SU-DHL-6 (cell line): Measurements from ENCODE around the gene CAMK2D.

Source experiments
- H2AFZ ChIP-seq: fragments of 200-600 bp; sonication (generic); 2 replicates; pipeline ENCODE4 v1.6.1; 2014; ENCODE audit warnings: low read depth, mild to moderate bottlenecking, moderate library complexity, mixed read lengths, antibody characterized with exemption, low read length; ENCODE audit not compliant: severe bottlenecking
- H3F3A ChIP-seq: fragments of 200-600 bp; shearing (Covaris generic); 2 replicates; pipeline ENCODE4 v1.6.0; 2016; ENCODE audit warnings: antibody characterized with exemption, mild to moderate bottlenecking; ENCODE audit not compliant: insufficient read depth
- H3K27ac ChIP-seq: fragments of 200-600 bp; sonication (generic); 2 replicates; pipeline ENCODE4 v1.5.1; 2016; ENCODE audit warnings: low read depth, mild to moderate bottlenecking, low read length, moderate library complexity, mixed read lengths
- H3K27me3 ChIP-seq: fragments of 200-600 bp; sonication (generic), shearing (Covaris generic); 2 replicates; pipeline ENCODE4 v1.6.0; 2014; ENCODE audit warnings: mild to moderate bottlenecking, low read length
- H3K36me3 ChIP-seq: fragments of 200-600 bp; sonication (generic); 2 replicates; pipeline ENCODE4 v1.6.1; 2014; ENCODE audit warnings: mild to moderate bottlenecking, low read length, mixed read lengths
- H3K4me2 ChIP-seq: fragments of 300-600, 200-600 bp; shearing (Covaris generic), sonication (generic); 2 replicates; pipeline ENCODE4 v1.6.0; 2014; ENCODE audit warnings: low read length, low read depth, mild to moderate bottlenecking; ENCODE audit not compliant: poor library complexity, severe bottlenecking
- H3K4me3 ChIP-seq: fragments of 200-600 bp; sonication (generic); 2 replicates; pipeline ENCODE4 v1.5.1; 2014; ENCODE audit warnings: antibody characterized with exemption, low read length, mild to moderate bottlenecking, mixed read lengths; ENCODE audit not compliant: insufficient read depth, poor library complexity, severe bottlenecking
- H3K79me2 ChIP-seq: fragments of 200-600 bp; sonication (generic); 2 replicates; pipeline ENCODE4 v1.6.1; 2014; ENCODE audit warnings: mild to moderate bottlenecking, low read length, moderate library complexity; ENCODE audit not compliant: insufficient read depth
- H3K9ac ChIP-seq: fragments of 200-600 bp; sonication (generic); 2 replicates; pipeline ENCODE4 v1.7.0; 2014; ENCODE audit warnings: mild to moderate bottlenecking, low read length
- H3K9me2 ChIP-seq: fragments of 200-600 bp; sonication (generic); replicated peaks from 2 replicates; pipeline ENCODE4 v1.6.1; 2014; ENCODE audit warnings: low read length; ENCODE audit not compliant: insufficient read depth
- H3K9me3 ChIP-seq: fragments of 200-600 bp; sonication (generic); 2 replicates; pipeline ENCODE4 v1.6.1; 2014; ENCODE audit warnings: low read length, mixed read lengths; ENCODE audit not compliant: insufficient read depth
- H4K20me1 ChIP-seq: fragments of 200-600 bp; sonication (generic); 2 replicates; pipeline ENCODE4 v1.6.1; 2014; ENCODE audit warnings: low read depth, mild to moderate bottlenecking, antibody characterized with exemption, low read length, moderate library complexity, mixed read lengths
- EZH2phosphoT487 ChIP-seq: fragments of 200-600 bp; sonication (generic), shearing (Covaris generic); conservative IDR thresholded peaks from 2 replicates; pipeline ENCODE4 v1.6.1; 2018; ENCODE audit warnings: mild to moderate bottlenecking, antibody characterized with exemption, low read length, moderate library complexity, mixed read lengths
- TF ChIP-seq, protein P1 (sequence below): fragments of 200-600 bp; sonication (generic); IDR thresholded peaks from one replicate; pipeline ENCODE4 v1.5.1; 2017; ENCODE audit warnings: antibody characterized with exemption, mild to moderate bottlenecking, low read length, moderate library complexity; ENCODE audit not compliant: insufficient read depth, poor library complexity, severe bottlenecking

Gene CAMK2D

DNA sequence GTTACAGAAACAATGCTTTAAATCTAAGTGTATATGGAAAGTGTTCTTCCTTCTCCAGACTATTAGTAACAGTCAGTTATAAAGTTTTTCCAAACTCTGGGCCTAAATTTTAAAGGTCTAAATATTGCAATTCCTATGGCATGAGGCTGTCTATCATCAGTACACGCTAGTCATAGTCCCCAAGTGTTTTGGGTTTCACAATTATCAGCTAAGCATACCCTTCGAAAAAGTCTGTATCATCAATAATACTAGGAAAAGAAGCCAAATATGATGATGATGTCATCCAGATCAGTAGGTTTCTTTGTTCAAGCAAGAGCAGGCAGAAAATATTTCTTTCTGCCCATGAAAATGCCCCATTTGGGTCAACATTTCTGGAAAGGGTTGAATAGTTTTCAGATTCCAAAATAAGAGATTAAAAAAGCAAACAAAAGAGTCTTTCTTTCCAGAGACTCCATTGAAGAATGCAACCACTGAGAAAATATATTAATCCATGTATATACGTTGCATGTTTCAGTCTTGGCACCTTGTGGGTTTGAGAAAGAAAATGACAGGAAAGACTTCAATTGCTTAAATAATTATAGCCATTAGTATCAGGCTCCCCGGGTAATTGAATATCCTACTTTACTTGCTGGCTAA, 173.8 kb downstream of the CAMK2D start:
- no peak overlapping the region for H3K4me3 ChIP-seq
- H3K4me2 ChIP-seq = no peak overlapping the region
- no peaks in the 10 kb centered on the region for H3F3A ChIP-seq
- TF ChIP-seq EZH2phosphoT487 = no peak
- TF ChIP-seq, protein P1, sequence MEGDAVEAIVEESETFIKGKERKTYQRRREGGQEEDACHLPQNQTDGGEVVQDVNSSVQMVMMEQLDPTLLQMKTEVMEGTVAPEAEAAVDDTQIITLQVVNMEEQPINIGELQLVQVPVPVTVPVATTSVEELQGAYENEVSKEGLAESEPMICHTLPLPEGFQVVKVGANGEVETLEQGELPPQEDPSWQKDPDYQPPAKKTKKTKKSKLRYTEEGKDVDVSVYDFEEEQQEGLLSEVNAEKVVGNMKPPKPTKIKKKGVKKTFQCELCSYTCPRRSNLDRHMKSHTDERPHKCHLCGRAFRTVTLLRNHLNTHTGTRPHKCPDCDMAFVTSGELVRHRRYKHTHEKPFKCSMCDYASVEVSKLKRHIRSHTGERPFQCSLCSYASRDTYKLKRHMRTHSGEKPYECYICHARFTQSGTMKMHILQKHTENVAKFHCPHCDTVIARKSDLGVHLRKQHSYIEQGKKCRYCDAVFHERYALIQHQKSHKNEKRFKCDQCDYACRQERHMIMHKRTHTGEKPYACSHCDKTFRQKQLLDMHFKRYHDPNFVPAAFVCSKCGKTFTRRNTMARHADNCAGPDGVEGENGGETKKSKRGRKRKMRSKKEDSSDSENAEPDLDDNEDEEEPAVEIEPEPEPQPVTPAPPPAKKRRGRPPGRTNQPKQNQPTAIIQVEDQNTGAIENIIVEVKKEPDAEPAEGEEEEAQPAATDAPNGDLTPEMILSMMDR = no peak
- no peaks in the 10 kb centered on the region for H3K27me3 ChIP-seq
- no peak overlapping the region for H3K9ac ChIP-seq
- H3K27ac ChIP-seq = no peak overlapping the region
- H3K36me3 ChIP-seq = no peaks in the 10 kb centered on the region
- no peaks in the 10 kb centered on the region for H3K9me2 ChIP-seq
- no peaks in the 10 kb centered on the region for H3K9me3 ChIP-seq
- no peak overlapping the region for H2AFZ ChIP-seq
- no peaks in the 10 kb centered on the region for H3K79me2 ChIP-seq
- no peaks in the 10 kb centered on the region for H4K20me1 ChIP-seq

DNA sequence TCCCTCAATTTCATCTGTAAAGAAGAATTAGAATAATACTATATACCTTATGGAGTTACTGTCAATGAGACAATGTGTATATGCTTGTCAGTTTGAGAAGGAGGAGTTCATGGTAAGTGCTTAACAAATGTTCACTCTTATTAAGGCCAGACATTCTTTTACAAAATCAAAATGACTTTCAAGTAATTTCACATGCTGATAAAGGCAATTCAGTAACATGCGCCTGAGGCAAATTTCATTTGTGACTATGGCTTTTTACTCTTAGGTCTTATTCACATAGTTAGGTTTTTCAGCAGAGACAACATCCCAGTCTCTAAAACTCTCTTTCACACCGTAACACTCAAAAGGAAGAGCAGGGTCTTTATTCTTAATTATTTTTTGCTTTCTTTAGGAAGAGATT, 174.4 kb downstream of the CAMK2D start:
- no peaks in the 10 kb centered on the region for H3K36me3 ChIP-seq
- H3K79me2 ChIP-seq = no peaks in the 10 kb centered on the region
- no peak overlapping the region for H3K4me3 ChIP-seq
- no peaks in the 10 kb centered on the region for H4K20me1 ChIP-seq
- no peaks in the 10 kb centered on the region for H3K9me2 ChIP-seq
- no peak overlapping the region for H3K27ac ChIP-seq
- H3K9me3 ChIP-seq = no peaks in the 10 kb centered on the region
- no peak overlapping the region for H2AFZ ChIP-seq
- no peaks in the 10 kb centered on the region for H3F3A ChIP-seq
- H3K27me3 ChIP-seq = no peaks in the 10 kb centered on the region
- H3K4me2 ChIP-seq = no peak overlapping the region
- TF ChIP-seq EZH2phosphoT487 = no peak
- TF ChIP-seq, protein P1 = no peak
- H3K9ac ChIP-seq = no peak overlapping the region

DNA sequence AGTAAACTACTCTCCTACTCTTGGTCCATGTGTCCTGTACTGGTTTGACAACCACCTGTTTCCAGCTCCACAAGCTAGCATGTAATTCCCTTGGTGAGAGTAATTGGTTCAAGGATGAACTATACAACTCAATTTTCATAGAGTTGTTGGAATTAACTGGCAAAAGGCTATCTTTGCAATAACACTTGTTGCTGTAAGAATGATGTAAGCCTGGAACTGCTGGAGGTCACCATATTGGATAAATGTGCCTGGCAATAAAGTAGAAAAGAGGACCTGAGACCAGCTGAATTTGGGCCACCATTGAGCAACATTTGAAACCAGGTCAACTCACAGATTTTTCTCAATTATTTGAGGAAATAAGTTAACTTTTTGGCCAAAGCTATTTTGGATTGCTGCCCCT, 175.5 kb downstream of the CAMK2D start:
- no peaks in the 10 kb centered on the region for H3F3A ChIP-seq
- TF ChIP-seq, protein P1 = no peak
- TF ChIP-seq EZH2phosphoT487 = no peak
- no peak overlapping the region for H3K27ac ChIP-seq
- no peak overlapping the region for H3K9ac ChIP-seq
- H3K27me3 ChIP-seq = no peaks in the 10 kb centered on the region
- no peak overlapping the region for H2AFZ ChIP-seq
- no peaks in the 10 kb centered on the region for H3K36me3 ChIP-seq
- H3K4me3 ChIP-seq = no peak overlapping the region
- no peak overlapping the region for H3K4me2 ChIP-seq
- H3K79me2 ChIP-seq = no peaks in the 10 kb centered on the region
- H3K9me2 ChIP-seq = no peaks in the 10 kb centered on the region
- H4K20me1 ChIP-seq = no peaks in the 10 kb centered on the region
- no peaks in the 10 kb centered on the region for H3K9me3 ChIP-seq
